GM23248 (cell line): ENCODE measurements around the gene UGDH. TPM values are rescaled to one million over a fixed set of nuclear protein-coding genes. Genes with fewer than 3 reads are reported as not detected.
"Not testable (repeated sequence)": the region's sequence is repeated elsewhere in the genome, so short reads cannot be mapped to it uniquely, and the experiment has no call there.

ENCODE experiments used
- DNase-seq: peaks from one replicate; pipeline ENCODE4 v3.0.0-alpha.2; 2015
- H2AFZ ChIP-seq: fragments of 200-600 bp; sonication (generic); 2 replicates; pipeline ENCODE4 v1.6.1; 2016; ENCODE audit warnings: antibody characterized with exemption
- H3F3A ChIP-seq: fragments of 200-600 bp; sonication (generic); 2 replicates; pipeline ENCODE4 v1.6.1; 2016; ENCODE audit warnings: mild to moderate bottlenecking, antibody characterized with exemption, mixed run types; ENCODE audit not compliant: insufficient read depth
- H3K27ac ChIP-seq: fragments of 200-600 bp; sonication (generic); 2 replicates; pipeline ENCODE4 v1.5.1; 2016; ENCODE audit warnings: mild to moderate bottlenecking
- H3K27me3 ChIP-seq: fragments of 200-600 bp; sonication (generic); replicated peaks from 2 replicates; pipeline ENCODE4 v1.6.1; 2016; ENCODE audit warnings: mild to moderate bottlenecking; ENCODE audit not compliant: insufficient read depth
- H3K36me3 ChIP-seq: fragments of 200-600 bp; sonication (generic); 2 replicates; pipeline ENCODE4 v1.6.1; 2016; ENCODE audit warnings: low read depth, mild to moderate bottlenecking
- H3K4me1 ChIP-seq: fragments of 200-600 bp; sonication (generic); 2 replicates; pipeline ENCODE4 v1.6.1; 2016; ENCODE audit warnings: mild to moderate bottlenecking; ENCODE audit not compliant: insufficient read depth
- H3K4me2 ChIP-seq: fragments of 200-600 bp; sonication (generic); one replicate; pipeline ENCODE4 v1.6.1; 2016; ENCODE audit warnings: mild to moderate bottlenecking; ENCODE audit not compliant: unreplicated experiment
- H3K4me3 ChIP-seq: fragments of 200-600 bp; sonication (generic); 2 replicates; pipeline ENCODE4 v1.5.1; 2016; ENCODE audit warnings: mild to moderate bottlenecking
- H3K79me2 ChIP-seq: fragments of 200-600 bp; sonication (generic); 2 replicates; pipeline ENCODE4 v1.6.1; 2016; ENCODE audit warnings: mild to moderate bottlenecking; ENCODE audit not compliant: insufficient read depth
- H3K9ac ChIP-seq: fragments of 200-600 bp; sonication (generic); 2 replicates; pipeline ENCODE4 v1.6.1; 2016; ENCODE audit warnings: mild to moderate bottlenecking
- H3K9me2 ChIP-seq: fragments of 200-600 bp; sonication (generic); 2 replicates; pipeline ENCODE4 v1.6.1; 2016; ENCODE audit warnings: mixed run types, mild to moderate bottlenecking, moderate library complexity; ENCODE audit not compliant: insufficient read depth
- H3K9me3 ChIP-seq: fragments of 200-600 bp; sonication (generic); one replicate; pipeline ENCODE4 v1.6.1; 2017; ENCODE audit warnings: low read depth
- H4K20me1 ChIP-seq: fragments of 200-600 bp; sonication (generic); 2 replicates; pipeline ENCODE4 v1.6.0; 2016; ENCODE audit not compliant: insufficient read depth
- EZH2 ChIP-seq: fragments of 200-600 bp; sonication (generic); IDR thresholded peaks from 2 replicates; pipeline ENCODE4 v1.6.1; 2018; ENCODE audit warnings: antibody characterized with exemption, mild to moderate bottlenecking; ENCODE audit not compliant: insufficient read depth, poor library complexity, severe bottlenecking
- EZH2phosphoT487 ChIP-seq: fragments of 200-600 bp; sonication (generic); IDR thresholded peaks from 2 replicates; pipeline ENCODE4 v1.6.1; 2018; ENCODE audit warnings: antibody characterized with exemption, moderate library complexity, mild to moderate bottlenecking, low read depth; ENCODE audit not compliant: insufficient read depth
- WGBS, 2 experiments: methylation state at CpG; one replicate each; pipeline ENCODE4 v1.1.6; 2015 to 2017; ENCODE audit warnings: low lambda C conversion rate in 2 of 2, low coverage in 1 of 2; ENCODE audit errors: missing lambda C conversion rate in 2 of 2; 5-methylcytosine and 5-hydroxymethylcytosine counted together
- in situ Hi-C: fragments of 300-500 bp; cut with MboI; formaldehyde crosslinking; loops from 2 replicates; pipeline ENCODE4 v1.15.0; 2020
- polyA plus RNA-seq: library from polyadenylated mRNA; unstranded; fragments of >200 nt; fragmentation: Nextera tagmentation; extraction: Ambion mirVana; gene quantifications from 2 replicates; pipeline ENCODE4 v1.2.1, GENCODE V29; 2016
- total RNA-seq: library from RNA; depleted of rRNA; stranded (reverse); fragments of >200 nt; shearing (Covaris generic); gene quantifications from 2 replicates; pipeline ENCODE4 v1.2.3, GENCODE V29; 2014

Gene UGDH
- total and polyA plus RNA-seq, 2 experiments from 2014 or later: 140 to 263 TPM

GRCh38 chr4:39541987-39542610 lies 14.9 kb upstream of the UGDH start:
- no peak overlapping the region for H3K4me3 ChIP-seq
- H4K20me1 ChIP-seq: no peaks in the 10 kb centered on the region
- no peaks in the 10 kb centered on the region for H3K9me3 ChIP-seq
- H3K4me2 ChIP-seq: no peak overlapping the region
- H3K36me3 ChIP-seq: no peaks in the 10 kb centered on the region
- no peak for TF ChIP-seq EZH2phosphoT487
- TF ChIP-seq EZH2: no peak
- no peak overlapping the region for H3K9ac ChIP-seq
- peaks cover 25% of the 10 kb centered on the region for H3K4me1 ChIP-seq
- H3K79me2 ChIP-seq: no peaks in the 10 kb centered on the region; the same call in 1 of the 2 replicates
- H3K27ac ChIP-seq: no peak overlapping the region
- in situ Hi-C loops: no loop called here
- H3K27me3 ChIP-seq: no peaks in the 10 kb centered on the region
- no peak for DNase-seq
- H2AFZ ChIP-seq: no peak overlapping the region
- peaks cover 30% of the 10 kb centered on the region for H3F3A ChIP-seq
- WGBS, 2 experiments: 86 to 90% methylated on average over 7 of the region's 7 CpGs
- H3K9me2 ChIP-seq: no peaks in the 10 kb centered on the region

- WGBS, 2 experiments: 93 to 96% methylated on average over 5 of the region's 5 CpGs
- in situ Hi-C loops: no loop called here
- H3K4me1 ChIP-seq: peaks cover 13% of the 10 kb centered on the region
- no peak overlapping the region for H3K9ac ChIP-seq
- DNase-seq: no peak
- no peak overlapping the region for H2AFZ ChIP-seq
- no peak for TF ChIP-seq EZH2phosphoT487
- no peak for TF ChIP-seq EZH2
- H3K4me3 ChIP-seq: no peak overlapping the region
- H3K9me2 ChIP-seq: no peaks in the 10 kb centered on the region
- H3K36me3 ChIP-seq: no peaks in the 10 kb centered on the region
- no peak overlapping the region for H3K4me2 ChIP-seq
- H3K27me3 ChIP-seq: no peaks in the 10 kb centered on the region
- H3K27ac ChIP-seq: no peak overlapping the region
- H4K20me1 ChIP-seq: no peaks in the 10 kb centered on the region
- H3K79me2 ChIP-seq: no peaks in the 10 kb centered on the region
- H3F3A ChIP-seq: peaks cover 29% of the 10 kb centered on the region
- no peaks in the 10 kb centered on the region for H3K9me3 ChIP-seq
These were observed 11.9 kb upstream of the UGDH start for GRCh38 chr4:39539089-39539611.

- Histone ChIP-seq H3K4me3 (no peak overlapping the region), H2AFZ (no peak overlapping the region), H3K9ac (no peak overlapping the region), H3F3A (peaks cover 8% of the 10 kb centered on the region; the same call in 1 of the 2 replicates), H3K9me2 (no peaks in the 10 kb centered on the region), H3K27me3 (no peaks in the 10 kb centered on the region), H4K20me1 (no peaks in the 10 kb centered on the region), H3K4me1 (peaks cover 12% of the 10 kb centered on the region; the same call in 1 of the 2 replicates), H3K9me3 (no peaks in the 10 kb centered on the region), H3K36me3 (peaks cover 11% of the 10 kb centered on the region; the same call in 1 of the 2 replicates), H3K4me2 (no peak overlapping the region), H3K27ac (no peak overlapping the region), H3K79me2 (peaks cover 28% of the 10 kb centered on the region)
- in situ Hi-C loops: no loop called here
- 98% methylated on average over 5 of the region's 5 CpGs for WGBS, 2 experiments
- no peak for DNase-seq
- TF ChIP-seq EZH2: no peak
- TF ChIP-seq EZH2phosphoT487: no peak
These were observed 6.3 kb upstream of the UGDH start for GRCh38 chr4:39533541-39533940.

- H3K4me2 ChIP-seq, H3K27me3 ChIP-seq, H3K9me3 ChIP-seq, in situ Hi-C loops, H3K9ac ChIP-seq, H3K9me2 ChIP-seq, H4K20me1 ChIP-seq, H3K27ac ChIP-seq, H3K4me3 ChIP-seq, H2AFZ ChIP-seq, DNase-seq: not testable (repeated sequence)
- H3F3A ChIP-seq: peaks cover 13% of the 10 kb centered on the region; the same call in 1 of the 2 replicates
- 96 to 99% methylated on average over 3 of the region's 3 CpGs for WGBS, 2 experiments
- peaks cover 11% of the 10 kb centered on the region; the same call in 1 of the 2 replicates for H3K36me3 ChIP-seq
- peaks cover 12% of the 10 kb centered on the region; the same call in 1 of the 2 replicates for H3K4me1 ChIP-seq
- H3K79me2 ChIP-seq: peaks cover 28% of the 10 kb centered on the region
These were observed 5.0 kb upstream of the UGDH start for GRCh38 chr4:39532237-39532636.

GRCh38 chr4:39530682-39531081 lies 3.4 kb upstream of the UGDH start:
- no peak overlapping the region for H2AFZ ChIP-seq
- peaks cover 12% of the 10 kb centered on the region; the same call in 1 of the 2 replicates for H3K4me1 ChIP-seq
- H4K20me1 ChIP-seq: no peaks in the 10 kb centered on the region
- no peak overlapping the region for H3K27ac ChIP-seq
- DNase-seq: no peak
- TF ChIP-seq EZH2phosphoT487 (no peak), EZH2 (no peak)
- H3K9me3 ChIP-seq: no peaks in the 10 kb centered on the region
- no peaks in the 10 kb centered on the region for H3K9me2 ChIP-seq
- no peak overlapping the region for H3K4me3 ChIP-seq
- peaks cover 20% of the 10 kb centered on the region; the same call in 1 of the 2 replicates for H3F3A ChIP-seq
- no peak overlapping the region for H3K4me2 ChIP-seq
- H3K9ac ChIP-seq: no peak overlapping the region
- H3K27me3 ChIP-seq: no peaks in the 10 kb centered on the region
- in situ Hi-C loops: no loop called here
- peaks cover 11% of the 10 kb centered on the region; the same call in 1 of the 2 replicates for H3K36me3 ChIP-seq
- 94 to 97% methylated on average over 3 of the region's 3 CpGs for WGBS, 2 experiments
- H3K79me2 ChIP-seq: peaks cover 43% of the 10 kb centered on the region
